ENCODE results near the gene SLC39A10.

DNA sequence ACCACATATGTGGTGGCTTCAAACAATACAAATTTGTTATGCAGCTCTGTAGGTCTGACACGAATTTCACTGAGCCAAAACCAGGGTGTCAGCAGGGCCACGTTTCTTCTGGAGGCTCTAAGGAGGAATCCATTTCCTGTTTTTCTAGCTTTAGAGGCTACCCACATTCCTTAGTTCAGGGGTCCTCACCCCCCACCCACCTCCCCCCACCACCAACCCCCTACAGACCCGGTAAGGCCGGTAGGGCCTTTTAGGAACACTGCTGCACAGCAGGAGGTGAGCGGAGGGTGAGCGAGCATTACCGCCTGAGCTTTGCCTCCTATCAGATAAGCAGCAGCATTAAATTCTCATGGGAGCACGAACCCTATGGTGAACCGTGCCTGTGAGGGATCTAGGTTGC lies 10.6 kb upstream of the SLC39A10 start:
- TF ChIP-seq CTCF (IDR thresholded peaks at IDR 0.05; ENCODE audit: low read depth, low read length) (no peak), EZH2phosphoT487 (IDR thresholded peaks at IDR 0.05; ENCODE audit: low read depth) (no peak)

Data from OCI-LY3 (cell line).